Activated naive CD4-positive, alpha-beta T cell treated with anti-CD3 and anti-CD28 coated beads, Interleukin-2, amount 50 U/mL, for 24 hours (primary cell): Measurements from ENCODE around the gene CPHXL2.

ENCODE experiments used
- H3K27ac Mint-ChIP-seq: one replicate; pipeline ENCODE4 v1.8.0; 2021; ENCODE audit warnings: mild to moderate bottlenecking, mixed read lengths
- H3K27me3 Mint-ChIP-seq: one replicate; pipeline ENCODE4 v1.8.0; 2021; ENCODE audit warnings: mixed read lengths
- H3K36me3 Mint-ChIP-seq: one replicate; pipeline ENCODE4 v1.8.0; 2021; ENCODE audit warnings: mixed read lengths
- H3K4me1 Mint-ChIP-seq: one replicate; pipeline ENCODE4 v1.8.0; 2021; ENCODE audit warnings: mixed read lengths
- H3K4me3 Mint-ChIP-seq: one replicate; pipeline ENCODE4 v1.8.0; 2021; ENCODE audit warnings: mild to moderate bottlenecking, mixed read lengths
- H3K9me3 Mint-ChIP-seq: one replicate; pipeline ENCODE4 v1.8.0; 2021; ENCODE audit warnings: mixed read lengths

Gene CPHXL2

GRCh38 chr16:75676909-75677308, at the start of gene CPHXL2:
CPHXL2 (minus strand) TSS chr16:75677009; CDS start chr16:75676999, 10 bp downstream.
- no peaks in the 10 kb centered on the region for H3K9me3 Mint-ChIP-seq
- no peak within 1 kb of the TSS for H3K27ac Mint-ChIP-seq
- H3K4me1 Mint-ChIP-seq = no peaks in the 10 kb centered on the region
- H3K36me3 Mint-ChIP-seq = no peaks in the 10 kb centered on the region
- H3K4me3 Mint-ChIP-seq = no peak within 1 kb of the TSS
- no peaks in the 10 kb centered on the region for H3K27me3 Mint-ChIP-seq

DNA sequence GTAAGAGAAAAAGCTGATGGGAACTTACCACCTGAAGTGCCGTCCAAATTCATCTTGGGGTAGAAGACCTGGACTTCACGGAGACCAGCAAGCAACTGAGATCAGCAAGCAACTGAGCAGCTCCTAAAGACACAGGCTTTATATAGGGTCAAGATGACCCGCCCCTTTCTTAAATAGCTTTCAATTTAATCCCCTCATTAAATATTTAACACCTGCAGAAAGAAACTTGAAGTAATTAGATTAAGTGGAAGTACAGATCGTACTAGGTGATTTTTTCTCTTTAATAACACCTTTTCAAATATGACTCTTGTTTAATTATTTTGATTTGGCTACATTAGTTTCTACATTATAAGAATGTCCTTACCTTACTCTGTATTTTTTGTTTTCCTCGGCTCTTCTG, 49.6 kb upstream of the CPHXL2 start, which contains the start of gene CPHXL:
CPHXL (minus strand) TSS at position 101 of the 400 bp plus-strand sequence; CDS start at position 53, 48 bp downstream.
- Mint-ChIP-seq H3K27me3 (no peaks in the 10 kb centered on the region), H3K9me3 (no peaks in the 10 kb centered on the region), H3K27ac (no peak within 1 kb of the TSS), H3K36me3 (no peaks in the 10 kb centered on the region), H3K4me3 (no peak within 1 kb of the TSS), H3K4me1 (no peaks in the 10 kb centered on the region)

DNA sequence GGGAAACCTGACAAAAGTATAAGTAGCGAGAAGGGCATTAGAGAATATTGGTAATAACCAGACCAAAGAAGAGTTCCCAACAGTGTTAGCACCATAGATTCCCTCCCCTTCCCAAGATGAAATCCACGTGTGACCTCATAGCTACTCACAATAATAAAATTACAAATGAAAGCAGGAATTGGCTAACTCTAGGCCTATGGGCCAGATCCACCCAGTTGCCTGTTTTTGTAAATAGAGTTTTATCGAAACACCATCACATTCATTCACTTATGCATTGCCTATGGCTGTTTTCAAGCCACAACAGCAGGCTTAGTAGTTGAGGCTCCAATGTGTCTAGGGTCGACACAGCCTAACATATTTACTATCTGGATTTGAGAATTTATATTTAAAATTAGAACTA, 41.6 kb upstream of the CPHXL2 start:
- H3K27ac Mint-ChIP-seq = no peak overlapping the region
- no peak overlapping the region for H3K4me3 Mint-ChIP-seq
- H3K27me3 Mint-ChIP-seq = peaks cover 5% of the 10 kb centered on the region
- H3K9me3 Mint-ChIP-seq = peaks cover 7% of the 10 kb centered on the region
- peaks cover 3% of the 10 kb centered on the region for H3K36me3 Mint-ChIP-seq
- no peaks in the 10 kb centered on the region for H3K4me1 Mint-ChIP-seq

- Mint-ChIP-seq H3K27ac (no peak overlapping the region), H3K9me3 (peaks cover 6% of the 10 kb centered on the region), H3K36me3 (peaks cover 6% of the 10 kb centered on the region), H3K4me1 (no peaks in the 10 kb centered on the region), H3K27me3 (peaks cover 5% of the 10 kb centered on the region), H3K4me3 (no peak overlapping the region)
Observed at GRCh38 chr16:75714661-75715060, 37.9 kb upstream of the CPHXL2 start.

GRCh38 chr16:75710344-75710743, 33.5 kb upstream of the CPHXL2 start:
- H3K27ac Mint-ChIP-seq = no peak overlapping the region
- no peaks in the 10 kb centered on the region for H3K4me1 Mint-ChIP-seq
- H3K9me3 Mint-ChIP-seq = peaks cover 6% of the 10 kb centered on the region
- no peak overlapping the region for H3K4me3 Mint-ChIP-seq
- H3K27me3 Mint-ChIP-seq = peaks cover 2% of the 10 kb centered on the region
- peaks cover 4% of the 10 kb centered on the region for H3K36me3 Mint-ChIP-seq

DNA sequence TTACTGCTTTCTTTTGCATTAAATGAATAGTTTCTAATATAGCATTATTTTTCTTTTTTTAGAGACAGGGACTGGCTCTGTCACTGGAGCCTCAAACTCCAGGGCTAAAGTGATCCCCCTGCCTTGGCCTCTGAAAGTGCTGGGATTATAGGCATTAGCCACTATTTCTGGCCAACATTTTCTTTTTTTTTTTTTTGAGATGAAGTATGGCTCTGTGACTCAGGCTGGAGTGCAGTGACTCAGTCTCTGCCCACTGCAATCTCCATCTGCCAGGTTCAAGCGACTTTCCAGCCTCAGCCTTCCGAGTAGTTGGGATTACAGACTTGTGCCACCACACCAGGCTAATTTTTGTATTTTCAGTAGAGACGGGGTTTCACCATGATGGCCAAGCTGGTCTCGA, 26.5 kb upstream of the CPHXL2 start:
- H3K27me3 Mint-ChIP-seq = peaks cover 2% of the 10 kb centered on the region
- no peaks in the 10 kb centered on the region for H3K9me3 Mint-ChIP-seq
- H3K4me3 Mint-ChIP-seq = no peak overlapping the region
- H3K4me1 Mint-ChIP-seq = no peaks in the 10 kb centered on the region
- no peaks in the 10 kb centered on the region for H3K36me3 Mint-ChIP-seq
- no peak overlapping the region for H3K27ac Mint-ChIP-seq

DNA sequence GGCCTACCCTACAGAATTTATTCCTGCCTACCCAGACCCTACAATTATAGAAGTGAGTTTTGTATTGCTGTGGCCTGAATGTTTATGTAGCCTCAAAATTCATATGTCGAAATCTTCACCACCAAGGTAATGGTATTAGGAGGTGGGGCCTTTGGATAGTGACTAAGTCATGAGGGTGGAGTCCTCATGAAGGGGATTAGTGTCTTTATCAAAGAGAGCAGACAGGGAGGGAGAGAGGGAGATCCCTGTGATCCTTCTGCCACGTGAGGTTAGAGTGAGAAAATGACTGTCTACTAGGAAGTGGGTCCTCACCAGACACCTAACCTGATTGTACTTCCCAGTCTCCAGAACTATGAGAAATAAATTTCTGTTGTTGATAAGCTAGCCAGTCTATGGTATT, 25.4 kb upstream of the CPHXL2 start:
- H3K27ac Mint-ChIP-seq = no peak overlapping the region
- no peaks in the 10 kb centered on the region for H3K36me3 Mint-ChIP-seq
- H3K9me3 Mint-ChIP-seq = no peaks in the 10 kb centered on the region
- H3K4me1 Mint-ChIP-seq = no peaks in the 10 kb centered on the region
- peaks cover 2% of the 10 kb centered on the region for H3K27me3 Mint-ChIP-seq
- H3K4me3 Mint-ChIP-seq = no peak overlapping the region

GRCh38 chr16:75701361-75701760, 24.6 kb upstream of the CPHXL2 start, which contains the start of gene DUXB:
DUXB (minus strand) TSS chr16:75701461; CDS start chr16:75701418, 43 bp downstream.
- Mint-ChIP-seq H3K9me3 (no peaks in the 10 kb centered on the region), H3K27me3 (peaks cover 2% of the 10 kb centered on the region), H3K27ac (no peak within 1 kb of the TSS), H3K4me1 (no peaks in the 10 kb centered on the region), H3K4me3 (no peak within 1 kb of the TSS), H3K36me3 (no peaks in the 10 kb centered on the region)

DNA sequence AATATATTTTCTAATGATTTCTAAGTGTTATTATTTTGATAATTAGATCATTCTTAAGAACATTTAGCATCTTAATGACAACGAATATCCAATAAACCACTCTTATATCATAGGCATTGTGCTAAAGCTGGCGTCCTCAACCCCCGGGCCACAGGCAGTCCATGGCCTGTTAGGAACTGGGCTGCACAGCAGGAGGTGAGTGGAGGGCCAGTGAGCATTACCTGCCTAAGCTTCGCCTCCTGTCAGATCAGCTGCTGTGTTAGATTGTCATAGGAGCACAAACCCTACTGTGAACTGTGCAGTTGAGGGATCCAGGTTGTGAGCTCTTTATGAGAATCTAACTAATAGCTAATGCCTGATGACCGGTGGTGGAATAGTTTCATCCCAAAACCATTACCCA, 20.8 kb upstream of the CPHXL2 start:
- H3K4me1 Mint-ChIP-seq = no peaks in the 10 kb centered on the region
- no peaks in the 10 kb centered on the region for H3K27me3 Mint-ChIP-seq
- no peak overlapping the region for H3K4me3 Mint-ChIP-seq
- H3K27ac Mint-ChIP-seq = no peak overlapping the region
- no peaks in the 10 kb centered on the region for H3K36me3 Mint-ChIP-seq
- no peaks in the 10 kb centered on the region for H3K9me3 Mint-ChIP-seq

- H3K4me3 Mint-ChIP-seq = no peak overlapping the region
- no peaks in the 10 kb centered on the region for H3K27me3 Mint-ChIP-seq
- H3K36me3 Mint-ChIP-seq = no peaks in the 10 kb centered on the region
- no peaks in the 10 kb centered on the region for H3K9me3 Mint-ChIP-seq
- H3K4me1 Mint-ChIP-seq = no peaks in the 10 kb centered on the region
- no peak overlapping the region for H3K27ac Mint-ChIP-seq
Observed at GRCh38 chr16:75695708-75696107, 18.9 kb upstream of the CPHXL2 start.

- H3K4me1 Mint-ChIP-seq = no peaks in the 10 kb centered on the region
- no peak overlapping the region for H3K4me3 Mint-ChIP-seq
- H3K27ac Mint-ChIP-seq = no peak overlapping the region
- H3K27me3 Mint-ChIP-seq = no peaks in the 10 kb centered on the region
- no peaks in the 10 kb centered on the region for H3K9me3 Mint-ChIP-seq
- H3K36me3 Mint-ChIP-seq = peaks cover 2% of the 10 kb centered on the region
Observed at GRCh38 chr16:75687361-75687760, 10.6 kb upstream of the CPHXL2 start.

DNA sequence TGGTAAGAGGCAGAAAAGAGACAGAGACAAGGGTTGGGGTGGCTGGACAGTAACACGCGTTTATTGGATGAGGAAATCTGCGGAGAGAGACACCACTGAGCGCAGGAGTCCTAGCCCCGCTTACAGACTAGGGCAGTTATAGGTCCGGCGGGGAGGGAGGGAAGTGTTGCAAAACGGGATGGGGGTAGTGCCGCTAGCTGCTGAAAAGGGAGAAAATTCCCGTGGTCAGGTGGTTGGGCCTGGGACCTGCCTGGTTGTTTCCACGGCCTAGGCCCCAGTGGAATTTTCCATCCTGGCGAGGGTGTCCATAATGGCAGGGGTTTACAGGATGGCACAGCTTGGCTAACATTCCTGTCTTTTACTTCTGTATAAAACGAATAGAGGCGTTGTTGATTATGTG, 5.5 kb upstream of the CPHXL2 start:
- Mint-ChIP-seq H3K27me3 (no peaks in the 10 kb centered on the region), H3K36me3 (no peaks in the 10 kb centered on the region), H3K9me3 (no peaks in the 10 kb centered on the region), H3K4me3 (no peak overlapping the region), H3K4me1 (no peaks in the 10 kb centered on the region), H3K27ac (no peak overlapping the region)

DNA sequence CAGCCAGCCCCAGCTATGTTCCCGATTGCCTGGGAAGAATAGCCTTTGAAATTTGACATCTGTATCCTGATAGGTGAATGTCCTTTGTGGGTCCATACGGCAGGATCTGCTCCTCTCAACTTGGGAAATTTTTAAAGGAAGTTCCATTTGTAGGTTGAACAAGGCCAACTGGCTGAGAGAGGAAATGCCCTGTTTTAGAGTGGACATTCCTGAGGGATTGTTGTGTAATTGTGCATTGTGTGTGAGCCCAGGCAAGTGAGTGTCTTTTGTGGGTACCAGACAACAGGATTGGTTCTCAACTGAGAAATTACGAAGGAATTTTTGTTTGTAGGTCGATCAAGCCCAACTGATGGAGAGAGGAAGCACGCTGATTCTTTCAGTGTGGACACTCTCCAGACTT, 2.6 kb upstream of the CPHXL2 start:
- Mint-ChIP-seq H3K27ac (no peak overlapping the region), H3K4me1 (no peaks in the 10 kb centered on the region), H3K27me3 (no peaks in the 10 kb centered on the region), H3K4me3 (no peak overlapping the region), H3K9me3 (no peaks in the 10 kb centered on the region), H3K36me3 (no peaks in the 10 kb centered on the region)

DNA sequence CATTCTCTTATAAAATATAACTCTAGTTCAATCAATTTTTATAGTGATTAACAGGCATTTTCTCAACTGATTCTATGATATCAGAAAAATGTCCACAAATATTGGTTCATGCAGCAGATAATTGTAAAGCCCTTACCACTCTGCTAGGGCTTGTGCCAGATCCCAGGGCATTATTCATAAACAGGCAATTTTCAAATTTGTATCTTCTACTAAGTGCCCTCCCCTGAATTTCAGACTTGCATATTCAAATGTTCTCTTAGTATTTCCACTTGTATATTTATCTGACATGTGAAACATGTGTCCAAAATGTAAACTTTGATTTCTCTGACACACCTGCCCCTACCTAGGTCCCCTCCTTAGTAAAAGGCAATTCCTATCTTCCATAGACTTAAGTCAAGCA, 9.3 kb downstream of the CPHXL2 start:
- no peaks in the 10 kb centered on the region for H3K9me3 Mint-ChIP-seq
- H3K4me3 Mint-ChIP-seq = no peak overlapping the region
- H3K36me3 Mint-ChIP-seq = no peaks in the 10 kb centered on the region
- no peaks in the 10 kb centered on the region for H3K27me3 Mint-ChIP-seq
- H3K27ac Mint-ChIP-seq = no peak overlapping the region
- H3K4me1 Mint-ChIP-seq = no peaks in the 10 kb centered on the region

DNA sequence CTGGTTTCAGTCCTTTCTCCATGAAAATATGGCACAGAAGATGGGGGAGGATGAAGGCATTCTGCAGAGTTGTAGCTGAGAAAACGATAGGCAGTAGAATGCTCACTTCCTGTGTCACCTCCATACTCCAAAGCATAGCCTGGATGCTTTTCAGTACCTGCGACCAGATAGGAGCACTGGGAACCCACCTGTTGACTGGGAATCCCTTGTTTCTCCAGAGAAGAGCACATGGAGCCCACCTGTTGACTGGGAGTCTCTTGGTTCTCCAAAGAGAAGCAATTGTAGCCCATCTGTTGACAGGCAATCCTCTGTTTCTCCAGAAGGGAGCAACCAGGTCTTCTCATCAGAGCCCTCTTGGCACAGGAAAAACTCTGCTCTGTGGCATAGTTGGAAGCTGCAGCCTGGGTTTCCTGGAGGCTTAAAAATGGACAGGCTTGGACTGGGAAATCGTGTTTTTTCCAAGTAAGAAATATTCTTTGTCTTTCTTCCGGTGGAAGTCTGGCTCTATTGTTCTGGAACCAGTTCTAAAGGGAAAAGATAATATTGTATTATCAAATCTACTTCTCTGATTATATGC, 16.0 kb downstream of the CPHXL2 start:
- Mint-ChIP-seq H3K4me3 (no peak overlapping the region), H3K27ac (no peak overlapping the region), H3K4me1 (peaks cover 20% of the 10 kb centered on the region), H3K27me3 (no peaks in the 10 kb centered on the region), H3K36me3 (peaks cover 14% of the 10 kb centered on the region), H3K9me3 (no peaks in the 10 kb centered on the region)

DNA sequence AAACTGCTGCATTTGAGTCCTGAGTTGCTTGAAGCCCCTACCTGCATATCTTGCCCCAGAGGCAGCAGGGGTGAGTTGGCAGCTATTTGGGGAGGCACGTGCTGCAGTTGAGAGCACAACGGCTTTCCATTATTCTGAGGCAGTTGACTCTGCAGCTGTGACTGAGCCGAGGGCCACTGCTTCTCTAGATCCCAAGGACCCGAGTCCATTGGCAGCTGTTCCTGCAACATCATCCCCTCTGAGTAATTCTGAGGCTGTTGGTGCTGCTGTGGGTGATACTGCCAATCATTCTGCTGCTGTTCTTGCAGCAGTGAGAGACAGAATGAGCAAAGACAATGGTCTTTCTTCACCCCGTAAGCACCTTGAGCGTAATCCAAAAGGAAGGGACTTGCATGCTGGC, 16.5 kb downstream of the CPHXL2 start:
- Mint-ChIP-seq H3K4me1 (peaks cover 21% of the 10 kb centered on the region), H3K36me3 (peaks cover 14% of the 10 kb centered on the region), H3K27me3 (no peaks in the 10 kb centered on the region), H3K4me3 (no peak overlapping the region), H3K27ac (no peak overlapping the region), H3K9me3 (no peaks in the 10 kb centered on the region)

- H3K4me3 Mint-ChIP-seq = no peak overlapping the region
- no peaks in the 10 kb centered on the region for H3K27me3 Mint-ChIP-seq
- peaks cover 39% of the 10 kb centered on the region for H3K4me1 Mint-ChIP-seq
- H3K36me3 Mint-ChIP-seq = peaks cover 20% of the 10 kb centered on the region
- H3K9me3 Mint-ChIP-seq = no peaks in the 10 kb centered on the region
- no peak overlapping the region for H3K27ac Mint-ChIP-seq
Observed at GRCh38 chr16:75658175-75658574, 18.6 kb downstream of the CPHXL2 start.
